ENCODE data around the gene TUT1. TPM values are rescaled to one million over a fixed set of nuclear protein-coding genes. Genes with fewer than 3 reads are reported as not detected.

TUT1 gene
- total RNA-seq, 1 experiment from 2014 or later = 40.0 TPM

GRCh38 chr11:62593434-62594044, 2.2 kb upstream of the TUT1 start:
- TF ChIP-seq NFE2L1 (CRISPR knock-in tag; IDR thresholded peaks at IDR 0.05) (no peak), TCF7 (CRISPR knock-in tag; IDR thresholded peaks at IDR 0.05; ENCODE audit: low read depth) (no peak), SP1 (CRISPR knock-in tag; conservative IDR thresholded peaks at IDR 0.05) (0 out of 2 replicates have a peak, but pooled peaks have one; percentile 20), MAX (CRISPR knock-in tag; IDR thresholded peaks at IDR 0.05) (0 out of 2 replicates have a peak, but pooled peaks have one; percentile 15)
- Mint-ChIP-seq H3K27me3 (ENCODE audit: low read depth) (no peaks in the 10 kb centered on the region; the same call in 1 of the 2 replicates), H3K27ac (peak overlapping the region; percentile 82), H3K4me3 (peak overlapping the region; percentile 55), H3K36me3 (peaks cover 54% of the 10 kb centered on the region), H3K9me3 (no peaks in the 10 kb centered on the region), H3K4me1 (peaks cover 19% of the 10 kb centered on the region)
- ChIA-PET POLR2A (interaction anchor here (1.0 to 3.1 kb wide), 3 partner anchors 7 to 71 kb away, joined by 4 to 53 read pairs (median 5); partner anchors contain the start of genes B3GAT3, C11orf98, CSKMT and MTA2), CTCF (interaction anchor here (0.6 to 4.5 kb wide), 14 partner anchors 11 to 897 kb away, joined by 3 to 74 read pairs (median 6); partner anchors contain the start of genes B3GAT3, C11orf98, CSKMT and EEF1G)
- ATAC-seq (peak; percentile 34), DNase-seq (ENCODE audit: low spot score) (peak; percentile 89)

GRCh38 chr11:62592989-62593421, 1.7 kb upstream of the TUT1 start:
- Mint-ChIP-seq H3K4me1 (peaks cover 19% of the 10 kb centered on the region), H3K27ac (no peak overlapping the region), H3K4me3 (no peak overlapping the region), H3K9me3 (no peaks in the 10 kb centered on the region), H3K36me3 (peaks cover 52% of the 10 kb centered on the region), H3K27me3 (ENCODE audit: low read depth) (no peaks in the 10 kb centered on the region; the same call in 1 of the 2 replicates)
- TF ChIP-seq ZNF425 (CRISPR knock-in tag; conservative IDR thresholded peaks at IDR 0.05) (no peak), ZBTB43 (CRISPR knock-in tag; IDR thresholded peaks at IDR 0.05) (0 out of 2 replicates have a peak, but pooled peaks have one; percentile 26)
- ChIA-PET CTCF (interaction anchor here (0.6 to 4.5 kb wide), 14 partner anchors 11 to 898 kb away, joined by 3 to 74 read pairs (median 14); partner anchors contain the start of genes B3GAT3, EML3, GANAB and MTA2), POLR2A (interaction anchor here (2.0 to 3.1 kb wide), 4 partner anchors 8 to 73 kb away, joined by 8 to 53 read pairs (median 40); partner anchors contain the start of genes B3GAT3, C11orf98, CSKMT and INTS5)
- no peak for DNase-seq (ENCODE audit: low spot score)
- no peak for ATAC-seq

DNA sequence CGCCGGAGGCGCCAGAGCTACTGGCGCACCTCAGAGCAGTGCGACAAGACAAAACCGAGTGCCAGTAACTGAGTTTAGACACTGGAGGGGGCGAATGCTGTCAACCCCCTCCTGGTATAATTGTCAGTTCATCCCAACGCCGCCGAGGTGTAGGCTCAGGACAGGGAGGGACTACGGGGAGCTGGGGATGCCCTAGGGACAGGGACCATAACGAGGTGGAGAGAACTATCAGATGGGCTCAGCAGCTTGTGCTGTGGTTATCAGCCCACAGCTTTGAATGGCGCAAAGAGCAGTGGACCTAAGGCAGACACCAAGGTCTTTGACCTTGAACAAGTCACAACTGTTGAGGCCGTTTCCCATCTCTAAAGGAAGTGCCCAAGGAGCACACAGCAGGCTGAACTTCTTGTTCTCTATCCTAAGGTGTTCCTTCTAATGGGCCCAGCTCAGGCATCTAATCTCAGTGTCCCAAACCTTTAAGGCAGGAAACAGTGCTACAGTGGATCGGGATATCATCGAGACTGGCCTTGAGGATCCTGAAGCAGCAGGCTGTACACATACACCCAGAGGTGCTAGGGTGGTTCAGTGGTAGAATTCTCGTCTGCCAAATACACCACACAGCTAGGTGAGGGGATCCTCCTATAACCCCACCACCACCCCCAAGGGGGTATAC, 958 bp upstream of the TUT1 start:
- peak overlapping the region; percentile 99 for H3K4me3 Mint-ChIP-seq
- POLR2A ChIA-PET = interaction anchor here (0.6 to 3.1 kb wide), 37 partner anchors 8 to 254 kb away, joined by 3 to 53 read pairs (median 8); partner anchors contain the start of genes ASRGL1, B3GAT3, BSCL2 and C11orf98

More for the DNA sequence above, 958 bp upstream of the TUT1 start:
- CTCF ChIA-PET = interaction anchor here (0.6 to 4.5 kb wide), 31 partner anchors 10 to 252 kb away, joined by 3 to 74 read pairs (median 7); partner anchors contain the start of genes B3GAT3, BSCL2, C11orf98 and CSKMT
- Mint-ChIP-seq H3K27ac (peak overlapping the region; percentile 91), H3K36me3 (peaks cover 52% of the 10 kb centered on the region), H3K4me1 (peaks cover 19% of the 10 kb centered on the region), H3K9me3 (no peaks in the 10 kb centered on the region), H3K27me3 (ENCODE audit: low read depth) (no peaks in the 10 kb centered on the region; the same call in 1 of the 2 replicates)
- no peak for DNase-seq (ENCODE audit: low spot score)
- ATAC-seq = peak; percentile 10
- TF ChIP-seq ZBTB21 (CRISPR knock-in tag; IDR thresholded peaks at IDR 0.05; ENCODE audit: borderline replicate concordance) (no peak), SMAD3 (CRISPR knock-in tag; IDR thresholded peaks at IDR 0.05; ENCODE audit: borderline replicate concordance) (no peak), ATF6 (CRISPR knock-in tag; IDR thresholded peaks at IDR 0.05) (no peak), NR2C2 (CRISPR knock-in tag; IDR thresholded peaks at IDR 0.05) (no peak)
